ENCODE results near the gene RARS2.

GRCh38 chr6:87618531-87618930 lies 28.7 kb upstream of the RARS2 start:
- no peak for TF ChIP-seq CTCF (IDR thresholded peaks at IDR 0.05)
- TF ChIP-seq POLR2A (IDR thresholded peaks at IDR 0.05) = no peak

Measured in transverse colon (tissue), 3 donors.